ENCODE data around the gene PARVA.

DNA sequence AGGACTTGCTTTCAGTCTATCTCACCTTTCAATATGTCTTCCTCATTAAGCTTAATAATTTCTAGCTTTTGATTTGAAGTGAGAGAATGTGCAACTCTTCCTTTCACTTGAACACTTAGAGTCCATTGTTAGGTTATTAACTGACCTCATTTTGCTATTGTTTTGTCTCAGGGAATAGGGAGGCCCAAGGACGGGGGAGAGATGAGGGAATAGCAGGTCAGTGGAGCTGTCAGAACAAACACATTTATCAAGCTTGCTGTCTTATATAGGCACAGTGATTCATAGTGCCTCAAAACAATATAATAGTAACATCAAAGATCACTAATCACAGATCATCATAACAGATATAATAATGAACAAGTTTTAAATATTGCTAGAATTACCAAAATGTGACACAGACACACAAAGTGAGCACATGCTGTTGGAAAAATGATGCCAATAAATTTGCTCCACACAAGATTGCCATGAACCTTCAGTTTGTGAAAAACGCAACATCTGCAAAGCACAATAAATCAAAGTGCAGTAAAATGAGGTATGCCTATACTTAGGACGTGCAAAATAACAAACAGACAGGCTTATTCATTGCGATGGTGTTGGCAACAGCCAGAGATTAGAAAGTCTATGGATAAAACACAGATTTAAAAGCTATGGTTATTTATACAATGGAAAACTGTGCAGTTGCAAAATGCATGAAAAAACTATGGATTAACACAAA lies 190.5 kb downstream of the PARVA start:
- TF ChIP-seq, protein P1, sequence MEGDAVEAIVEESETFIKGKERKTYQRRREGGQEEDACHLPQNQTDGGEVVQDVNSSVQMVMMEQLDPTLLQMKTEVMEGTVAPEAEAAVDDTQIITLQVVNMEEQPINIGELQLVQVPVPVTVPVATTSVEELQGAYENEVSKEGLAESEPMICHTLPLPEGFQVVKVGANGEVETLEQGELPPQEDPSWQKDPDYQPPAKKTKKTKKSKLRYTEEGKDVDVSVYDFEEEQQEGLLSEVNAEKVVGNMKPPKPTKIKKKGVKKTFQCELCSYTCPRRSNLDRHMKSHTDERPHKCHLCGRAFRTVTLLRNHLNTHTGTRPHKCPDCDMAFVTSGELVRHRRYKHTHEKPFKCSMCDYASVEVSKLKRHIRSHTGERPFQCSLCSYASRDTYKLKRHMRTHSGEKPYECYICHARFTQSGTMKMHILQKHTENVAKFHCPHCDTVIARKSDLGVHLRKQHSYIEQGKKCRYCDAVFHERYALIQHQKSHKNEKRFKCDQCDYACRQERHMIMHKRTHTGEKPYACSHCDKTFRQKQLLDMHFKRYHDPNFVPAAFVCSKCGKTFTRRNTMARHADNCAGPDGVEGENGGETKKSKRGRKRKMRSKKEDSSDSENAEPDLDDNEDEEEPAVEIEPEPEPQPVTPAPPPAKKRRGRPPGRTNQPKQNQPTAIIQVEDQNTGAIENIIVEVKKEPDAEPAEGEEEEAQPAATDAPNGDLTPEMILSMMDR (IDR thresholded peaks at IDR 0.05) = no peak
- no peak for TF ChIP-seq POLR2A (IDR thresholded peaks at IDR 0.05)
